Esophagus squamous epithelium (tissue), 4 donors: ENCODE measurements around the gene CELSR1.

Source experiments
- CTCF ChIP-seq, 6 experiments: fragments of 450-650 bp in 4 of 6; fragments of 200-600 bp in 2 of 6; sonication (generic) in 2 of 6; IDR thresholded peaks; one replicate each; pipeline ENCODE4 v1.5.1; 2016 to 2019; ENCODE audit warnings: antibody characterized with exemption in 6 of 6, mild to moderate bottlenecking in 4 of 6, moderate library complexity in 4 of 6
- POLR2A ChIP-seq, 4 donors: fragments of 450-650 bp; IDR thresholded peaks; one replicate each; pipeline ENCODE4 v1.6.1; 2017; ENCODE audit warnings: antibody characterized with exemption in 4 of 4, mild to moderate bottlenecking in 4 of 4, moderate library complexity in 3 of 4

GRCh38 chr22:46405901-46406300, 131.5 kb downstream of the CELSR1 start:
- no peak for TF ChIP-seq CTCF (IDR thresholded peaks at IDR 0.05)
- TF ChIP-seq POLR2A (IDR thresholded peaks at IDR 0.05), result no peak
